Activated naive CD8-positive, alpha-beta T cell treated with anti-CD3 and anti-CD28 coated beads, Interleukin-2, amount 10 ng/mL, durations not matched to agents 7 days and 5 days (primary cell): Measurements from ENCODE around the gene LPXN. TPM values are rescaled to one million over a fixed set of nuclear protein-coding genes. Genes with fewer than 3 reads are reported as not detected.
A peak's percentile ranks its signal among the peaks of the same experiment; 100 is the strongest.
"Not testable (repeated sequence)": the region's sequence is repeated elsewhere in the genome, so short reads cannot be mapped to it uniquely, and the experiment has no call there.

ENCODE experiments used
- ATAC-seq: fragments of 150-1000 bp; cut with Tn5 transposase; one replicate; pipeline ENCODE4 v1.10.0; 2021; ENCODE audit warnings: low read depth, moderate library complexity
- POLR2A ChIA-PET: fragments of 350-600 bp; sonication (Branson Sonifier 250); formaldehyde crosslinking; loops from one replicate; lab custom pipeline; 2021; ENCODE audit warnings: antibody characterized with exemption; lab: Charles Lee
- DNase-seq: peaks from one replicate; pipeline ENCODE4 v3.0.0; 2021
- H3K27ac Mint-ChIP-seq: one replicate; pipeline ENCODE4 v1.8.0; 2022; ENCODE audit warnings: mild to moderate bottlenecking, mixed read lengths
- H3K27me3 Mint-ChIP-seq: one replicate; pipeline ENCODE4 v1.8.0; 2022; ENCODE audit warnings: mild to moderate bottlenecking, moderate library complexity, mixed read lengths
- H3K36me3 Mint-ChIP-seq: one replicate; pipeline ENCODE4 v1.8.0; 2021; ENCODE audit warnings: mild to moderate bottlenecking, mixed read lengths
- H3K4me1 Mint-ChIP-seq: one replicate; pipeline ENCODE4 v1.8.0; 2021; ENCODE audit warnings: mixed read lengths
- H3K4me3 Mint-ChIP-seq: one replicate; pipeline ENCODE4 v1.8.0; 2022; ENCODE audit warnings: mild to moderate bottlenecking, moderate library complexity, mixed read lengths
- H3K9me3 Mint-ChIP-seq: one replicate; pipeline ENCODE4 v1.8.0; 2021; ENCODE audit warnings: mixed read lengths
- total RNA-seq, 2 experiments: library from RNA; stranded (reverse); gene quantifications; one replicate each; pipeline ENCODE4 v1.2.3, GENCODE V29; 2021

Gene LPXN
- total RNA-seq, 2 experiments from 2014 or later: 145 to 159 TPM

- Mint-ChIP-seq H3K4me3 (peak overlapping the region; percentile 96), H3K27ac (peak overlapping the region; percentile 97), H3K9me3 (no peaks in the 10 kb centered on the region), H3K27me3 (no peaks in the 10 kb centered on the region), H3K36me3 (peaks cover 27% of the 10 kb centered on the region), H3K4me1 (peaks cover 44% of the 10 kb centered on the region)
- no peak for DNase-seq
- POLR2A ChIA-PET: interaction anchor here (0.6 to 1.3 kb wide), 3 partner anchors 55 to 570 kb away, joined by 4 to 8 read pairs (median 5); no protein-coding TSS in a partner anchor
- no peak for ATAC-seq
Observed at GRCh38 chr11:58574881-58575280, 775 bp downstream of the LPXN start.

- peaks cover 32% of the 10 kb centered on the region for H3K36me3 Mint-ChIP-seq
- H3K4me3 Mint-ChIP-seq: peak overlapping the region; percentile 96
- H3K4me1 Mint-ChIP-seq: peaks cover 52% of the 10 kb centered on the region
- ATAC-seq: peak; percentile 3
- POLR2A ChIA-PET: interaction anchor here (1.0 kb wide), 1 partner anchor 18 kb away, joined by 3 read pairs; no protein-coding TSS in a partner anchor
- H3K27me3 Mint-ChIP-seq: no peaks in the 10 kb centered on the region
- no peak for DNase-seq
- H3K27ac Mint-ChIP-seq: peak overlapping the region; percentile 97
- H3K9me3 Mint-ChIP-seq: no peaks in the 10 kb centered on the region
Observed at GRCh38 chr11:58573451-58574104, 2.1 kb downstream of the LPXN start.

GRCh38 chr11:58572906-58573305 is 2.8 kb downstream of the LPXN start:
- not testable (repeated sequence) for H3K27me3 Mint-ChIP-seq, DNase-seq, ATAC-seq, H3K9me3 Mint-ChIP-seq
- peak overlapping the region; percentile 96 for H3K4me3 Mint-ChIP-seq
- peak overlapping the region; percentile 97 for H3K27ac Mint-ChIP-seq
- POLR2A ChIA-PET: interaction anchor here (1.0 kb wide), 1 partner anchor 18 kb away, joined by 3 read pairs; no protein-coding TSS in a partner anchor
- peaks cover 36% of the 10 kb centered on the region for H3K36me3 Mint-ChIP-seq
- H3K4me1 Mint-ChIP-seq: peaks cover 59% of the 10 kb centered on the region

GRCh38 chr11:58567889-58568512 is 7.7 kb downstream of the LPXN start:
- ATAC-seq: peak; percentile 90
- Mint-ChIP-seq H3K36me3 (peaks cover 39% of the 10 kb centered on the region), H3K27me3 (no peaks in the 10 kb centered on the region), H3K4me1 (peaks cover 53% of the 10 kb centered on the region), H3K4me3 (peak overlapping the region; percentile 70), H3K9me3 (no peaks in the 10 kb centered on the region), H3K27ac (peak overlapping the region; percentile 88)
- POLR2A ChIA-PET: interaction anchor here (0.8 to 3.6 kb wide), 3 partner anchors 9 to 827 kb away, joined by 3 to 29 read pairs (median 3); partner anchors contain the start of genes LPXN, SELENOH and ZFP91
- DNase-seq: peak; percentile 72

GRCh38 chr11:58564231-58564630 is 11.4 kb downstream of the LPXN start:
- no peak overlapping the region for H3K27ac Mint-ChIP-seq
- peaks cover 50% of the 10 kb centered on the region for H3K4me1 Mint-ChIP-seq
- POLR2A ChIA-PET: no interaction called here
- no peaks in the 10 kb centered on the region for H3K27me3 Mint-ChIP-seq
- H3K4me3 Mint-ChIP-seq: no peak overlapping the region
- ATAC-seq (no peak), DNase-seq (no peak)
- H3K9me3 Mint-ChIP-seq: no peaks in the 10 kb centered on the region
- H3K36me3 Mint-ChIP-seq: peaks cover 32% of the 10 kb centered on the region

- DNase-seq: no peak
- Mint-ChIP-seq H3K36me3 (peaks cover 26% of the 10 kb centered on the region), H3K4me3 (peak overlapping the region; percentile 22), H3K4me1 (peaks cover 34% of the 10 kb centered on the region), H3K27me3 (no peaks in the 10 kb centered on the region), H3K9me3 (no peaks in the 10 kb centered on the region), H3K27ac (peak overlapping the region; percentile 76)
- ATAC-seq: peak; percentile 70
- POLR2A ChIA-PET: no interaction called here
Observed at GRCh38 chr11:58562375-58562800, 13.3 kb downstream of the LPXN start.

GRCh38 chr11:58561394-58562098 is 14.1 kb downstream of the LPXN start:
- H3K36me3 Mint-ChIP-seq: peaks cover 32% of the 10 kb centered on the region

GRCh38 chr11:58560842-58561241 is 14.8 kb downstream of the LPXN start:
- Mint-ChIP-seq H3K27me3 (no peaks in the 10 kb centered on the region), H3K36me3 (peaks cover 32% of the 10 kb centered on the region), H3K4me1 (peaks cover 41% of the 10 kb centered on the region), H3K9me3 (no peaks in the 10 kb centered on the region), H3K4me3 (no peak overlapping the region), H3K27ac (no peak overlapping the region)
- DNase-seq (no peak), ATAC-seq (no peak)
- POLR2A ChIA-PET: no interaction called here

More at GRCh38 chr11:58561394-58562098, 14.1 kb downstream of the LPXN start:
- ATAC-seq: no peak
- Mint-ChIP-seq H3K9me3 (no peaks in the 10 kb centered on the region), H3K27ac (peak overlapping the region; percentile 18), H3K4me3 (no peak overlapping the region), H3K4me1 (peaks cover 41% of the 10 kb centered on the region), H3K27me3 (no peaks in the 10 kb centered on the region)
- DNase-seq: no peak
- POLR2A ChIA-PET: no interaction called here

- H3K36me3 Mint-ChIP-seq: peaks cover 68% of the 10 kb centered on the region
- peaks cover 1% of the 10 kb centered on the region for H3K4me1 Mint-ChIP-seq
- no peaks in the 10 kb centered on the region for H3K27me3 Mint-ChIP-seq
- DNase-seq: no peak
- no peak for ATAC-seq
- no peak overlapping the region for H3K4me3 Mint-ChIP-seq
- H3K27ac Mint-ChIP-seq: no peak overlapping the region
- POLR2A ChIA-PET: no interaction called here
- no peaks in the 10 kb centered on the region for H3K9me3 Mint-ChIP-seq
Observed at GRCh38 chr11:58549644-58550043, 26.0 kb downstream of the LPXN start.

- no peak overlapping the region for H3K27ac Mint-ChIP-seq
- POLR2A ChIA-PET: no interaction called here
- no peak overlapping the region for H3K4me3 Mint-ChIP-seq
- no peaks in the 10 kb centered on the region for H3K27me3 Mint-ChIP-seq
- H3K36me3 Mint-ChIP-seq: peaks cover 65% of the 10 kb centered on the region
- DNase-seq: no peak
- H3K9me3 Mint-ChIP-seq: no peaks in the 10 kb centered on the region
- peaks cover 1% of the 10 kb centered on the region for H3K4me1 Mint-ChIP-seq
- no peak for ATAC-seq
Observed at GRCh38 chr11:58546841-58547240, 28.8 kb downstream of the LPXN start.

- H3K27me3 Mint-ChIP-seq: no peaks in the 10 kb centered on the region
- H3K27ac Mint-ChIP-seq: no peak overlapping the region
- peaks cover 1% of the 10 kb centered on the region for H3K9me3 Mint-ChIP-seq
- H3K4me1 Mint-ChIP-seq: peaks cover 21% of the 10 kb centered on the region
- DNase-seq (no peak), ATAC-seq (no peak)
- peaks cover 66% of the 10 kb centered on the region for H3K36me3 Mint-ChIP-seq
- POLR2A ChIA-PET: no interaction called here
- no peak overlapping the region for H3K4me3 Mint-ChIP-seq
Observed at GRCh38 chr11:58531865-58532341, 43.8 kb downstream of the LPXN start.

GRCh38 chr11:58530236-58530635 is 45.4 kb downstream of the LPXN start:
- H3K27ac Mint-ChIP-seq: peak overlapping the region; percentile 76
- peaks cover 29% of the 10 kb centered on the region for H3K4me1 Mint-ChIP-seq

GRCh38 chr11:58527429-58527828 is 48.2 kb downstream of the LPXN start:
- no peak for DNase-seq
- H3K4me1 Mint-ChIP-seq: peaks cover 43% of the 10 kb centered on the region
- H3K4me3 Mint-ChIP-seq: no peak overlapping the region
- no peak for ATAC-seq
- POLR2A ChIA-PET: interaction anchor here (0.5 to 0.7 kb wide), 2 partner anchors 26 to 631 kb away, joined by 3 to 7 read pairs; no protein-coding TSS in a partner anchor
- peaks cover 1% of the 10 kb centered on the region for H3K9me3 Mint-ChIP-seq
- H3K36me3 Mint-ChIP-seq: peaks cover 25% of the 10 kb centered on the region
- peak overlapping the region; percentile 14 for H3K27ac Mint-ChIP-seq
- H3K27me3 Mint-ChIP-seq: no peaks in the 10 kb centered on the region

More at GRCh38 chr11:58530236-58530635, 45.4 kb downstream of the LPXN start:
- POLR2A ChIA-PET: interaction anchor here (1.1 kb wide), 1 partner anchor 14 kb away, joined by 4 read pairs; no protein-coding TSS in a partner anchor
- Mint-ChIP-seq H3K9me3 (peaks cover 1% of the 10 kb centered on the region), H3K36me3 (peaks cover 53% of the 10 kb centered on the region), H3K4me3 (no peak overlapping the region), H3K27me3 (no peaks in the 10 kb centered on the region)
- ATAC-seq: peak; percentile 76
- peak; percentile 38 for DNase-seq
